WTC11 (cell line): ENCODE data around the gene KLHL22. TPM values are rescaled to one million over a fixed set of nuclear protein-coding genes. Genes with fewer than 3 reads are reported as not detected.

Experiments used
- AR ChIP-seq: fragments of 250-450 bp; sonication (Bioruptor Pico); IDR thresholded peaks from 2 replicates; pipeline ENCODE4 v1.9.0; 2021; ENCODE audit warnings: mild to moderate bottlenecking
- CBFB ChIP-seq: sonication (generic); formaldehyde crosslinking; IDR thresholded peaks from 2 replicates; pipeline ENCODE4 v1.8.1; 2022; ENCODE audit warnings: mild to moderate bottlenecking, low read depth, missing genetic modification reagents
- CDX4 ChIP-seq: fragments of 250-450 bp; sonication (Bioruptor Pico); IDR thresholded peaks from 2 replicates; pipeline ENCODE4 v1.9.0; 2021; ENCODE audit warnings: moderate library complexity, mild to moderate bottlenecking, inconsistent platforms, borderline replicate concordance
- ELF4 ChIP-seq: sonication (generic); formaldehyde crosslinking; IDR thresholded peaks from 2 replicates; pipeline ENCODE4 v1.8.1; 2022; ENCODE audit warnings: low read depth, mild to moderate bottlenecking, moderate library complexity, missing genetic modification reagents
- EMX1 ChIP-seq: fragments of 250-450 bp; sonication (Bioruptor Pico); IDR thresholded peaks from 2 replicates; pipeline ENCODE4 v1.8.0; 2021; ENCODE audit warnings: mild to moderate bottlenecking
- GABPB1 ChIP-seq: sonication (generic); formaldehyde crosslinking; IDR thresholded peaks from 2 replicates; pipeline ENCODE4 v1.8.1; 2023; ENCODE audit warnings: mild to moderate bottlenecking, missing genetic modification reagents
- HMGXB4 ChIP-seq: sonication (generic); formaldehyde crosslinking; IDR thresholded peaks from 2 replicates; pipeline ENCODE4 v1.8.1; 2023; ENCODE audit warnings: mild to moderate bottlenecking, moderate library complexity, missing genetic modification reagents
- NFATC4 ChIP-seq: fragments of 250-450 bp; sonication (Bioruptor Pico); IDR thresholded peaks from 2 replicates; pipeline ENCODE4 v1.9.0; 2021; ENCODE audit warnings: mild to moderate bottlenecking
- NFE2L1 ChIP-seq: sonication (generic); formaldehyde crosslinking; IDR thresholded peaks from 2 replicates; pipeline ENCODE4 v1.8.1; 2023; ENCODE audit warnings: missing genetic modification reagents
- NR2C2 ChIP-seq: sonication (generic); formaldehyde crosslinking; IDR thresholded peaks from 2 replicates; pipeline ENCODE4 v1.8.0; 2022; ENCODE audit warnings: mild to moderate bottlenecking, missing genetic modification reagents
- PRRX2 ChIP-seq: fragments of 250-450 bp; sonication (Bioruptor Pico); IDR thresholded peaks from 2 replicates; pipeline ENCODE4 v1.8.0; 2021; ENCODE audit warnings: mild to moderate bottlenecking
- SMAD3 ChIP-seq: sonication (generic); formaldehyde crosslinking; IDR thresholded peaks from 2 replicates; pipeline ENCODE4 v1.8.0; 2022; ENCODE audit warnings: missing genetic modification reagents, mild to moderate bottlenecking, borderline replicate concordance
- TEAD1 ChIP-seq: sonication (generic); formaldehyde crosslinking; IDR thresholded peaks from 2 replicates; pipeline ENCODE4 v1.8.0; 2022; ENCODE audit warnings: mild to moderate bottlenecking, missing genetic modification reagents
- ZBTB21 ChIP-seq: sonication (generic); formaldehyde crosslinking; IDR thresholded peaks from 2 replicates; pipeline ENCODE4 v1.8.1; 2023; ENCODE audit warnings: mild to moderate bottlenecking, missing genetic modification reagents, borderline replicate concordance
- ZBTB43 ChIP-seq: sonication (generic); formaldehyde crosslinking; IDR thresholded peaks from 2 replicates; pipeline ENCODE4 v1.8.1; 2023; ENCODE audit warnings: mild to moderate bottlenecking, missing genetic modification reagents
- ZNF138 ChIP-seq: sonication (generic); formaldehyde crosslinking; conservative IDR thresholded peaks from 2 replicates; pipeline ENCODE4 v1.8.1; 2022; ENCODE audit warnings: mild to moderate bottlenecking, moderate library complexity, missing genetic modification reagents
- ZNF219 ChIP-seq: sonication (generic); formaldehyde crosslinking; IDR thresholded peaks from 2 replicates; pipeline ENCODE4 v1.8.0; 2023; ENCODE audit warnings: missing genetic modification reagents, mild to moderate bottlenecking, borderline replicate concordance
- ZNF263 ChIP-seq: sonication (generic); formaldehyde crosslinking; IDR thresholded peaks from 2 replicates; pipeline ENCODE4 v1.8.1; 2022; ENCODE audit warnings: low read depth, mild to moderate bottlenecking, moderate library complexity, missing genetic modification reagents
- total RNA-seq: library from RNA; stranded (reverse); gene quantifications from 3 replicates; pipeline ENCODE4 v1.2.3, GENCODE V29; 2021
- TF ChIP-seq, protein P1 (sequence below): sonication (generic); formaldehyde crosslinking; IDR thresholded peaks from 2 replicates; pipeline ENCODE4 v1.8.0; 2023; ENCODE audit warnings: missing genetic modification reagents
- TF ChIP-seq, protein P2 (sequence below): sonication (generic); formaldehyde crosslinking; IDR thresholded peaks from 2 replicates; pipeline ENCODE4 v1.8.0; 2022; ENCODE audit warnings: mild to moderate bottlenecking, missing genetic modification reagents
- TF ChIP-seq, protein P3 (sequence below): sonication (generic); formaldehyde crosslinking; IDR thresholded peaks from 2 replicates; pipeline ENCODE4 v1.8.1; 2023; ENCODE audit warnings: mild to moderate bottlenecking, missing genetic modification reagents, borderline replicate concordance
- TF ChIP-seq, protein P4 (sequence below): fragments of 250-450 bp; sonication (Bioruptor Pico); IDR thresholded peaks from 2 replicates; pipeline ENCODE4 v1.8.0; 2021; ENCODE audit warnings: mild to moderate bottlenecking
- TF ChIP-seq, protein P5 (sequence below): sonication (generic); formaldehyde crosslinking; conservative IDR thresholded peaks from 2 replicates; pipeline ENCODE4 v1.8.1; 2022; ENCODE audit warnings: mild to moderate bottlenecking, missing genetic modification reagents

KLHL22 gene
- total RNA-seq, 1 experiment from 2014 or later = 15.7 TPM

DNA sequence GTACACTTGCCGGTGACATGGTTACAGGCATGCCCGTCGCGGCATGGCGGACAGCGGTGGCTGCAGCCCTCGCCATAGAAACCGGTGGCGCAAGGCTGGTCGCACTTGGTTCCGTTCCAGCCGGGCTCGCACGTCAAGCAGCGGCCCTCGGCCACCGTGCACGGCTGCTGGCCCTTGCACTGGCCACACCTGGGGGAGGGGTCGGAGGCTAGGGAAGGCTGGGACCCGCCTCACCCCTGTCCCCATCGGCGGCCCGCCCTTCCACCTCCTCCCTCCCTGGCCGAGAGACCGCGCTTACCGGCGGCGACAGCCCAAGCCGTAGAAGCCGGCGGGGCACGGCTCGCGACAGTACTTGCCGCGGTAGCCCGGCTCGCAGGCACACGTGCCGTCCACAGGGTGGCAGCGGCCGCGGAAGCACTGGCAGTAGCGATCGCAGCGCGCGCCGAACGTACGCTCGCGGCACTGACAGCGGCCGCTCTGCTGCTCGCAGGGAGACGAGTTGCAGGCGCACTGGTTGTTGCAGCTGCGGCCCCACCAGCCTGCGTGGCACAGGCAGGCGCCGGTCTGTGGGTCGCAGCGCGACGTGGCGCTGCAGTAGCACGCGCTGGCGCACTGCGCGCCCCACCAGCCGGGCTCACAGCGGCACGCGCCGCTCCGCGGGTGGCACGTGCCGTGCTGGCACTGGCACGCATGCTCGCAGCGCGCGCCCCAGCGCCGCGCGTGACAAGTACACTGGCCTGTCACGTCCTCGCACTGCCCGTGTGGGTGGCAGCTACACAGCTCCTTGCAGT lies 64.7 kb downstream of the KLHL22 start (continued):
- TF ChIP-seq ZNF219 (CRISPR knock-in tag) (no peak), ZBTB43 (CRISPR knock-in tag) (no peak), ZNF138 (no peak), ZBTB21 (no peak), GABPB1 (CRISPR knock-in tag) (no peak), CBFB (no peak), NFATC4 (CRISPR knock-in tag) (no peak), NFE2L1 (no peak), HMGXB4 (CRISPR knock-in tag) (0 out of 2 replicates have a peak, but pooled peaks have one; percentile 53), NR2C2 (CRISPR knock-in tag) (0 out of 2 replicates have a peak, but pooled peaks have one; percentile 14), EMX1 (CRISPR knock-in tag) (no peak), AR (no peak), CDX4 (no peak), SMAD3 (CRISPR knock-in tag) (peak; percentile 65; the same call in 1 of the 2 replicates), PRRX2 (CRISPR knock-in tag) (no peak), ZNF263 (CRISPR knock-in tag) (no peak; the same call in 1 of the 2 replicates), ELF4 (no peak), TEAD1 (CRISPR knock-in tag) (no peak)
- TF ChIP-seq, protein P1, sequence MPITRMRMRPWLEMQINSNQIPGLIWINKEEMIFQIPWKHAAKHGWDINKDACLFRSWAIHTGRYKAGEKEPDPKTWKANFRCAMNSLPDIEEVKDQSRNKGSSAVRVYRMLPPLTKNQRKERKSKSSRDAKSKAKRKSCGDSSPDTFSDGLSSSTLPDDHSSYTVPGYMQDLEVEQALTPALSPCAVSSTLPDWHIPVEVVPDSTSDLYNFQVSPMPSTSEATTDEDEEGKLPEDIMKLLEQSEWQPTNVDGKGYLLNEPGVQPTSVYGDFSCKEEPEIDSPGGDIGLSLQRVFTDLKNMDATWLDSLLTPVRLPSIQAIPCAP (CRISPR knock-in tag) = 0 out of 2 replicates have a peak, but pooled peaks have one; percentile 3
- TF ChIP-seq, protein P2, sequence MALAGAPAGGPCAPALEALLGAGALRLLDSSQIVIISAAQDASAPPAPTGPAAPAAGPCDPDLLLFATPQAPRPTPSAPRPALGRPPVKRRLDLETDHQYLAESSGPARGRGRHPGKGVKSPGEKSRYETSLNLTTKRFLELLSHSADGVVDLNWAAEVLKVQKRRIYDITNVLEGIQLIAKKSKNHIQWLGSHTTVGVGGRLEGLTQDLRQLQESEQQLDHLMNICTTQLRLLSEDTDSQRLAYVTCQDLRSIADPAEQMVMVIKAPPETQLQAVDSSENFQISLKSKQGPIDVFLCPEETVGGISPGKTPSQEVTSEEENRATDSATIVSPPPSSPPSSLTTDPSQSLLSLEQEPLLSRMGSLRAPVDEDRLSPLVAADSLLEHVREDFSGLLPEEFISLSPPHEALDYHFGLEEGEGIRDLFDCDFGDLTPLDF (CRISPR knock-in tag) = no peak
- TF ChIP-seq, protein P3, sequence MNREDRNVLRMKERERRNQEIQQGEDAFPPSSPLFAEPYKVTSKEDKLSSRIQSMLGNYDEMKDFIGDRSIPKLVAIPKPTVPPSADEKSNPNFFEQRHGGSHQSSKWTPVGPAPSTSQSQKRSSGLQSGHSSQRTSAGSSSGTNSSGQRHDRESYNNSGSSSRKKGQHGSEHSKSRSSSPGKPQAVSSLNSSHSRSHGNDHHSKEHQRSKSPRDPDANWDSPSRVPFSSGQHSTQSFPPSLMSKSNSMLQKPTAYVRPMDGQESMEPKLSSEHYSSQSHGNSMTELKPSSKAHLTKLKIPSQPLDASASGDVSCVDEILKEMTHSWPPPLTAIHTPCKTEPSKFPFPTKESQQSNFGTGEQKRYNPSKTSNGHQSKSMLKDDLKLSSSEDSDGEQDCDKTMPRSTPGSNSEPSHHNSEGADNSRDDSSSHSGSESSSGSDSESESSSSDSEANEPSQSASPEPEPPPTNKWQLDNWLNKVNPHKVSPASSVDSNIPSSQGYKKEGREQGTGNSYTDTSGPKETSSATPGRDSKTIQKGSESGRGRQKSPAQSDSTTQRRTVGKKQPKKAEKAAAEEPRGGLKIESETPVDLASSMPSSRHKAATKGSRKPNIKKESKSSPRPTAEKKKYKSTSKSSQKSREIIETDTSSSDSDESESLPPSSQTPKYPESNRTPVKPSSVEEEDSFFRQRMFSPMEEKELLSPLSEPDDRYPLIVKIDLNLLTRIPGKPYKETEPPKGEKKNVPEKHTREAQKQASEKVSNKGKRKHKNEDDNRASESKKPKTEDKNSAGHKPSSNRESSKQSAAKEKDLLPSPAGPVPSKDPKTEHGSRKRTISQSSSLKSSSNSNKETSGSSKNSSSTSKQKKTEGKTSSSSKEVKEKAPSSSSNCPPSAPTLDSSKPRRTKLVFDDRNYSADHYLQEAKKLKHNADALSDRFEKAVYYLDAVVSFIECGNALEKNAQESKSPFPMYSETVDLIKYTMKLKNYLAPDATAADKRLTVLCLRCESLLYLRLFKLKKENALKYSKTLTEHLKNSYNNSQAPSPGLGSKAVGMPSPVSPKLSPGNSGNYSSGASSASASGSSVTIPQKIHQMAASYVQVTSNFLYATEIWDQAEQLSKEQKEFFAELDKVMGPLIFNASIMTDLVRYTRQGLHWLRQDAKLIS = no peak
- TF ChIP-seq, protein P4, sequence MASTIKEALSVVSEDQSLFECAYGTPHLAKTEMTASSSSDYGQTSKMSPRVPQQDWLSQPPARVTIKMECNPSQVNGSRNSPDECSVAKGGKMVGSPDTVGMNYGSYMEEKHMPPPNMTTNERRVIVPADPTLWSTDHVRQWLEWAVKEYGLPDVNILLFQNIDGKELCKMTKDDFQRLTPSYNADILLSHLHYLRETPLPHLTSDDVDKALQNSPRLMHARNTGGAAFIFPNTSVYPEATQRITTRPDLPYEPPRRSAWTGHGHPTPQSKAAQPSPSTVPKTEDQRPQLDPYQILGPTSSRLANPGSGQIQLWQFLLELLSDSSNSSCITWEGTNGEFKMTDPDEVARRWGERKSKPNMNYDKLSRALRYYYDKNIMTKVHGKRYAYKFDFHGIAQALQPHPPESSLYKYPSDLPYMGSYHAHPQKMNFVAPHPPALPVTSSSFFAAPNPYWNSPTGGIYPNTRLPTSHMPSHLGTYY (CRISPR knock-in tag) = no peak
- TF ChIP-seq, protein P5, sequence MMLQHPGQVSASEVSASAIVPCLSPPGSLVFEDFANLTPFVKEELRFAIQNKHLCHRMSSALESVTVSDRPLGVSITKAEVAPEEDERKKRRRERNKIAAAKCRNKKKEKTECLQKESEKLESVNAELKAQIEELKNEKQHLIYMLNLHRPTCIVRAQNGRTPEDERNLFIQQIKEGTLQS = no peak
